ENCODE measurements around the gene EML6. TPM values are rescaled to one million over a fixed set of nuclear protein-coding genes. Genes with fewer than 3 reads are reported as not detected.

Gene EML6
- total and polyA plus RNA-seq, 2 experiments from 2014 or later, result 2.7 to 6.2 TPM

DNA sequence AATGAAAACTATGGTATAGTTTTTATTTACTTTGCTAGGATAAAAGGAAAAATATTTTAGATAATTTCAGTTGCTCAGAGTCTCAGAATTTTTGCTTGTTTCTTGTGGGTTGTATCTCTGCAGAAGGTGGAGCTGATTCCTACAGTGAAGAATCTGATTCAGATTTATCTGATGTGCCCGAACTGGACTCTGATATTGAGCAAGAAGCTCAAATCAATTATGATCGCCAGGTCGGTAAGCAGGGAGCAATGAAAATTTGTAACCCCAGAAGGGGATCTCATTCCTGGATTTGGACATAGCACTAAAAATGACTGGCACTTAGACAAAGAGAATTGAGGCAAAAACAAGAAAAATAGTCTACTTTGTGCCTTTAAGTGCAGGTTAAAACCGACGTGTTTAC, 140.2 kb downstream of the EML6 start (continued):
- TF ChIP-seq, protein P1, sequence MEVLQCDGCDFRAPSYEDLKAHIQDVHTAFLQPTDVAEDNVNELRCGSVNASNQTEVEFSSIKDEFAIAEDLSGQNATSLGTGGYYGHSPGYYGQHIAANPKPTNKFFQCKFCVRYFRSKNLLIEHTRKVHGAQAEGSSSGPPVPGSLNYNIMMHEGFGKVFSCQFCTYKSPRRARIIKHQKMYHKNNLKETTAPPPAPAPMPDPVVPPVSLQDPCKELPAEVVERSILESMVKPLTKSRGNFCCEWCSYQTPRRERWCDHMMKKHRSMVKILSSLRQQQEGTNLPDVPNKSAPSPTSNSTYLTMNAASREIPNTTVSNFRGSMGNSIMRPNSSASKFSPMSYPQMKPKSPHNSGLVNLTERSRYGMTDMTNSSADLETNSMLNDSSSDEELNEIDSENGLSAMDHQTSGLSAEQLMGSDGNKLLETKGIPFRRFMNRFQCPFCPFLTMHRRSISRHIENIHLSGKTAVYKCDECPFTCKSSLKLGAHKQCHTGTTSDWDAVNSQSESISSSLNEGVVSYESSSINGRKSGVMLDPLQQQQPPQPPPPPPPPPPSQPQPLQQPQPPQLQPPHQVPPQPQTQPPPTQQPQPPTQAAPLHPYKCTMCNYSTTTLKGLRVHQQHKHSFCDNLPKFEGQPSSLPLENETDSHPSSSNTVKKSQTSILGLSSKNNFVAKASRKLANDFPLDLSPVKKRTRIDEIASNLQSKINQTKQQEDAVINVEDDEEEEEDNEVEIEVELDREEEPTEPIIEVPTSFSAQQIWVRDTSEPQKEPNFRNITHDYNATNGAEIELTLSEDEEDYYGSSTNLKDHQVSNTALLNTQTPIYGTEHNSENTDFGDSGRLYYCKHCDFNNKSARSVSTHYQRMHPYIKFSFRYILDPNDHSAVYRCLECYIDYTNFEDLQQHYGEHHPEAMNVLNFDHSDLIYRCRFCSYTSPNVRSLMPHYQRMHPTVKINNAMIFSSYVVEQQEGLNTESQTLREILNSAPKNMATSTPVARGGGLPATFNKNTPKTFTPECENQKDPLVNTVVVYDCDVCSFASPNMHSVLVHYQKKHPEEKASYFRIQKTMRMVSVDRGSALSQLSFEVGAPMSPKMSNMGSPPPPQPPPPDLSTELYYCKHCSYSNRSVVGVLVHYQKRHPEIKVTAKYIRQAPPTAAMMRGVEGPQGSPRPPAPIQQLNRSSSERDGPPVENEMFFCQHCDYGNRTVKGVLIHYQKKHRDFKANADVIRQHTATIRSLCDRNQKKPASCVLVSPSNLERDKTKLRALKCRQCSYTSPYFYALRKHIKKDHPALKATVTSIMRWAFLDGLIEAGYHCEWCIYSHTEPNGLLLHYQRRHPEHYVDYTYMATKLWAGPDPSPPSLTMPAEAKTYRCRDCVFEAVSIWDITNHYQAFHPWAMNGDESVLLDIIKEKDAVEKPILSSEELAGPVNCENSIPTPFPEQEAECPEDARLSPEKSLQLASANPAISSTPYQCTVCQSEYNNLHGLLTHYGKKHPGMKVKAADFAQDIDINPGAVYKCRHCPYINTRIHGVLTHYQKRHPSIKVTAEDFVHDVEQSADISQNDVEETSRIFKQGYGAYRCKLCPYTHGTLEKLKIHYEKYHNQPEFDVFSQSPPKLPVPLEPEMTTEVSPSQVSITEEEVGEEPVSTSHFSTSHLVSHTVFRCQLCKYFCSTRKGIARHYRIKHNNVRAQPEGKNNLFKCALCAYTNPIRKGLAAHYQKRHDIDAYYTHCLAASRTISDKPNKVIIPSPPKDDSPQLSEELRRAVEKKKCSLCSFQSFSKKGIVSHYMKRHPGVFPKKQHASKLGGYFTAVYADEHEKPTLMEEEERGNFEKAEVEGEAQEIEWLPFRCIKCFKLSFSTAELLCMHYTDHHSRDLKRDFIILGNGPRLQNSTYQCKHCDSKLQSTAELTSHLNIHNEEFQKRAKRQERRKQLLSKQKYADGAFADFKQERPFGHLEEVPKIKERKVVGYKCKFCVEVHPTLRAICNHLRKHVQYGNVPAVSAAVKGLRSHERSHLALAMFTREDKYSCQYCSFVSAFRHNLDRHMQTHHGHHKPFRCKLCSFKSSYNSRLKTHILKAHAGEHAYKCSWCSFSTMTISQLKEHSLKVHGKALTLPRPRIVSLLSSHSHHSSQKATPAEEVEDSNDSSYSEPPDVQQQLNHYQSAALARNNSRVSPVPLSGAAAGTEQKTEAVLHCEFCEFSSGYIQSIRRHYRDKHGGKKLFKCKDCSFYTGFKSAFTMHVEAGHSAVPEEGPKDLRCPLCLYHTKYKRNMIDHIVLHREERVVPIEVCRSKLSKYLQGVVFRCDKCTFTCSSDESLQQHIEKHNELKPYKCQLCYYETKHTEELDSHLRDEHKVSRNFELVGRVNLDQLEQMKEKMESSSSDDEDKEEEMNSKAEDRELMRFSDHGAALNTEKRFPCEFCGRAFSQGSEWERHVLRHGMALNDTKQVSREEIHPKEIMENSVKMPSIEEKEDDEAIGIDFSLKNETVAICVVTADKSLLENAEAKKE (CRISPR knock-in tag; IDR thresholded peaks at IDR 0.05), result no peak
- TF ChIP-seq ZNF114 (CRISPR knock-in tag; IDR thresholded peaks at IDR 0.05) (no peak), NANOG (IDR thresholded peaks at IDR 0.05; ENCODE audit: borderline replicate concordance) (no peak), EZH2 (IDR thresholded peaks at IDR 0.05; ENCODE audit: low read depth, unreplicated experiment) (no peak), ZNF331 (CRISPR knock-in tag; IDR thresholded peaks at IDR 0.05; ENCODE audit: low read depth) (no peak)
- TF ChIP-seq, protein P2, sequence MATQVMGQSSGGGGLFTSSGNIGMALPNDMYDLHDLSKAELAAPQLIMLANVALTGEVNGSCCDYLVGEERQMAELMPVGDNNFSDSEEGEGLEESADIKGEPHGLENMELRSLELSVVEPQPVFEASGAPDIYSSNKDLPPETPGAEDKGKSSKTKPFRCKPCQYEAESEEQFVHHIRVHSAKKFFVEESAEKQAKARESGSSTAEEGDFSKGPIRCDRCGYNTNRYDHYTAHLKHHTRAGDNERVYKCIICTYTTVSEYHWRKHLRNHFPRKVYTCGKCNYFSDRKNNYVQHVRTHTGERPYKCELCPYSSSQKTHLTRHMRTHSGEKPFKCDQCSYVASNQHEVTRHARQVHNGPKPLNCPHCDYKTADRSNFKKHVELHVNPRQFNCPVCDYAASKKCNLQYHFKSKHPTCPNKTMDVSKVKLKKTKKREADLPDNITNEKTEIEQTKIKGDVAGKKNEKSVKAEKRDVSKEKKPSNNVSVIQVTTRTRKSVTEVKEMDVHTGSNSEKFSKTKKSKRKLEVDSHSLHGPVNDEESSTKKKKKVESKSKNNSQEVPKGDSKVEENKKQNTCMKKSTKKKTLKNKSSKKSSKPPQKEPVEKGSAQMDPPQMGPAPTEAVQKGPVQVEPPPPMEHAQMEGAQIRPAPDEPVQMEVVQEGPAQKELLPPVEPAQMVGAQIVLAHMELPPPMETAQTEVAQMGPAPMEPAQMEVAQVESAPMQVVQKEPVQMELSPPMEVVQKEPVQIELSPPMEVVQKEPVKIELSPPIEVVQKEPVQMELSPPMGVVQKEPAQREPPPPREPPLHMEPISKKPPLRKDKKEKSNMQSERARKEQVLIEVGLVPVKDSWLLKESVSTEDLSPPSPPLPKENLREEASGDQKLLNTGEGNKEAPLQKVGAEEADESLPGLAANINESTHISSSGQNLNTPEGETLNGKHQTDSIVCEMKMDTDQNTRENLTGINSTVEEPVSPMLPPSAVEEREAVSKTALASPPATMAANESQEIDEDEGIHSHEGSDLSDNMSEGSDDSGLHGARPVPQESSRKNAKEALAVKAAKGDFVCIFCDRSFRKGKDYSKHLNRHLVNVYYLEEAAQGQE (IDR thresholded peaks at IDR 0.05; ENCODE audit: unreplicated experiment), result no peak
- TF ChIP-seq, protein P3, sequence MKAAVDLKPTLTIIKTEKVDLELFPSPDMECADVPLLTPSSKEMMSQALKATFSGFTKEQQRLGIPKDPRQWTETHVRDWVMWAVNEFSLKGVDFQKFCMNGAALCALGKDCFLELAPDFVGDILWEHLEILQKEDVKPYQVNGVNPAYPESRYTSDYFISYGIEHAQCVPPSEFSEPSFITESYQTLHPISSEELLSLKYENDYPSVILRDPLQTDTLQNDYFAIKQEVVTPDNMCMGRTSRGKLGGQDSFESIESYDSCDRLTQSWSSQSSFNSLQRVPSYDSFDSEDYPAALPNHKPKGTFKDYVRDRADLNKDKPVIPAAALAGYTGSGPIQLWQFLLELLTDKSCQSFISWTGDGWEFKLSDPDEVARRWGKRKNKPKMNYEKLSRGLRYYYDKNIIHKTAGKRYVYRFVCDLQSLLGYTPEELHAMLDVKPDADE (IDR thresholded peaks at IDR 0.05), result no peak

All from GM23338 (cell line).